ENCODE measurements around the gene INS. TPM values are rescaled to one million over a fixed set of nuclear protein-coding genes. Genes with fewer than 3 reads are reported as not detected.

The INS gene
- total and polyA plus RNA-seq, 2 of the 13 experiments (the other 11 are each of a cell fraction or from before 2014, with no cell fraction given) = not detected

DNA sequence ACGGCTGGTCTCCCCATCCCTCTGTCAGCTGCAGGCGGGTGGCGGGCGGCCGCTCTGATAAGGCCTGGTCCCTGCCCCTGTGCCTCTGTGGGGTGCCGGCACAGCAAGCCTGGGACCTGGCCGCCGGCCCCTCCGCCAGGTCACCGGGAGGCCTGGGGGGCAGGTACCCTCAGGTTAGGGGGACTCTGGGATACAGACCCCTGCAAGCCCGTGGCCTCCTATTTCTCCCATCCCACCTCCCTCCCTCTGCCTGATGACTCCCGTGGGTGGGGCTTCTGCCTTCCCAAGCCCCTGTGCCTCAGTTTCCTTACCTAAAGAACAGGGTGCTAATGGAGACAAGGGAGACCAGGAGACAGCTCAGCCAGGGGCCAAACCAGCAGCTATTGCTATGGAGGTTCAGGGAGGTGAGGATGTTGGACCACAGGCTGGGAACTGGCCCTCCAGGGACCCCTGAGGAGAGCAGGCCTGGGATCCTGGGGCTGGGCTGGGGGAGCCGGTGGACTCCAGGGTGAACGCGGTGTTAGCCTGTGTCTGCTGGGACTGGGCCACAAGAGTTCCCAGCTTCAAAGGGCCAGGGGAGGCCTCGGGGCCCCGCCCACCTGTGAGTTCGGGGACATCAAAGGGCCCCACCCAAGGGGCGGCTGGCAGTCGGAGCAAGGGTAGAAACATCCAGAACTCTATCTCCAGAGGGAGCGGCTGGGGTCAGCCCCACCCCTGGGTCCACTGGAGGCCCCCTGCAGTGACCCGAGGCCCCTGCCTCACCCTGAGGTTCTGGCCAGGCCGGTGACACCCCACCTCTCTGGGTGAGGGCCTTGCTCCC lies 42.6 kb upstream of the INS start (continued):
- TF ChIP-seq, protein P1, sequence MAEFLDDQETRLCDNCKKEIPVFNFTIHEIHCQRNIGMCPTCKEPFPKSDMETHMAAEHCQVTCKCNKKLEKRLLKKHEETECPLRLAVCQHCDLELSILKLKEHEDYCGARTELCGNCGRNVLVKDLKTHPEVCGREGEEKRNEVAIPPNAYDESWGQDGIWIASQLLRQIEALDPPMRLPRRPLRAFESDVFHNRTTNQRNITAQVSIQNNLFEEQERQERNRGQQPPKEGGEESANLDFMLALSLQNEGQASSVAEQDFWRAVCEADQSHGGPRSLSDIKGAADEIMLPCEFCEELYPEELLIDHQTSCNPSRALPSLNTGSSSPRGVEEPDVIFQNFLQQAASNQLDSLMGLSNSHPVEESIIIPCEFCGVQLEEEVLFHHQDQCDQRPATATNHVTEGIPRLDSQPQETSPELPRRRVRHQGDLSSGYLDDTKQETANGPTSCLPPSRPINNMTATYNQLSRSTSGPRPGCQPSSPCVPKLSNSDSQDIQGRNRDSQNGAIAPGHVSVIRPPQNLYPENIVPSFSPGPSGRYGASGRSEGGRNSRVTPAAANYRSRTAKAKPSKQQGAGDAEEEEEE (CRISPR knock-in tag; IDR thresholded peaks at IDR 0.05; ENCODE audit: borderline replicate concordance) = no peak
- TF ChIP-seq, protein P2, sequence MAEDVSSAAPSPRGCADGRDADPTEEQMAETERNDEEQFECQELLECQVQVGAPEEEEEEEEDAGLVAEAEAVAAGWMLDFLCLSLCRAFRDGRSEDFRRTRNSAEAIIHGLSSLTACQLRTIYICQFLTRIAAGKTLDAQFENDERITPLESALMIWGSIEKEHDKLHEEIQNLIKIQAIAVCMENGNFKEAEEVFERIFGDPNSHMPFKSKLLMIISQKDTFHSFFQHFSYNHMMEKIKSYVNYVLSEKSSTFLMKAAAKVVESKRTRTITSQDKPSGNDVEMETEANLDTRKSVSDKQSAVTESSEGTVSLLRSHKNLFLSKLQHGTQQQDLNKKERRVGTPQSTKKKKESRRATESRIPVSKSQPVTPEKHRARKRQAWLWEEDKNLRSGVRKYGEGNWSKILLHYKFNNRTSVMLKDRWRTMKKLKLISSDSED (CRISPR knock-in tag; IDR thresholded peaks at IDR 0.05) = no peak
- TF ChIP-seq ZKSCAN5 (CRISPR knock-in tag; IDR thresholded peaks at IDR 0.05) = no peak
- no peak for TF ChIP-seq ZNF766 (CRISPR knock-in tag; IDR thresholded peaks at IDR 0.05; ENCODE audit: borderline replicate concordance)
- no peak for TF ChIP-seq XBP1 (CRISPR knock-in tag; IDR thresholded peaks at IDR 0.05)
- no peak for TF ChIP-seq ZNF382 (CRISPR knock-in tag; IDR thresholded peaks at IDR 0.05; ENCODE audit: borderline replicate concordance)
- TF ChIP-seq SAFB2 (CRISPR knock-in tag; IDR thresholded peaks at IDR 0.05; ENCODE audit: borderline replicate concordance, low read depth) = no peak
- TF ChIP-seq PRDM10 (CRISPR knock-in tag; IDR thresholded peaks at IDR 0.05; ENCODE audit: low read depth) = 0 out of 2 replicates have a peak, but pooled peaks have one; percentile 19
- no peak for TF ChIP-seq ZNF530 (CRISPR knock-in tag; IDR thresholded peaks at IDR 0.05; ENCODE audit: low read depth)
- TF ChIP-seq, protein P3, sequence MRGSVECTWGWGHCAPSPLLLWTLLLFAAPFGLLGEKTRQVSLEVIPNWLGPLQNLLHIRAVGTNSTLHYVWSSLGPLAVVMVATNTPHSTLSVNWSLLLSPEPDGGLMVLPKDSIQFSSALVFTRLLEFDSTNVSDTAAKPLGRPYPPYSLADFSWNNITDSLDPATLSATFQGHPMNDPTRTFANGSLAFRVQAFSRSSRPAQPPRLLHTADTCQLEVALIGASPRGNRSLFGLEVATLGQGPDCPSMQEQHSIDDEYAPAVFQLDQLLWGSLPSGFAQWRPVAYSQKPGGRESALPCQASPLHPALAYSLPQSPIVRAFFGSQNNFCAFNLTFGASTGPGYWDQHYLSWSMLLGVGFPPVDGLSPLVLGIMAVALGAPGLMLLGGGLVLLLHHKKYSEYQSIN (CRISPR knock-in tag; IDR thresholded peaks at IDR 0.05; ENCODE audit: borderline replicate concordance) = no peak
- no peak for TF ChIP-seq GPN1 (CRISPR knock-in tag; IDR thresholded peaks at IDR 0.05; ENCODE audit: borderline replicate concordance)
- no peak for TF ChIP-seq IKZF1 (IDR thresholded peaks at IDR 0.05)
- TF ChIP-seq NR0B2 (CRISPR knock-in tag; IDR thresholded peaks at IDR 0.05) = no peak
- no peak for TF ChIP-seq ZNF703 (CRISPR knock-in tag; IDR thresholded peaks at IDR 0.05; ENCODE audit: borderline replicate concordance)
- no peak for TF ChIP-seq ZKSCAN1 (IDR thresholded peaks at IDR 0.05; ENCODE audit: low read length)
- TF ChIP-seq, protein P4, sequence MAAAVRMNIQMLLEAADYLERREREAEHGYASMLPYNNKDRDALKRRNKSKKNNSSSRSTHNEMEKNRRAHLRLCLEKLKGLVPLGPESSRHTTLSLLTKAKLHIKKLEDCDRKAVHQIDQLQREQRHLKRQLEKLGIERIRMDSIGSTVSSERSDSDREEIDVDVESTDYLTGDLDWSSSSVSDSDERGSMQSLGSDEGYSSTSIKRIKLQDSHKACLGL (CRISPR knock-in tag; IDR thresholded peaks at IDR 0.05) = no peak
- TF ChIP-seq ZSCAN21 (CRISPR knock-in tag; IDR thresholded peaks at IDR 0.05; ENCODE audit: borderline replicate concordance) = no peak
- no peak for TF ChIP-seq ZNF552 (CRISPR knock-in tag; IDR thresholded peaks at IDR 0.05; ENCODE audit: borderline replicate concordance)
- TF ChIP-seq ZNF747 (CRISPR knock-in tag; IDR thresholded peaks at IDR 0.05; ENCODE audit: borderline replicate concordance) = 0 out of 2 replicates have a peak, but pooled peaks have one; percentile 41
- no peak for TF ChIP-seq NCOA5 (CRISPR knock-in tag; IDR thresholded peaks at IDR 0.05)

Measured in HepG2 (cell line).